ENCODE results near the gene GPER1.
"Not testable (repeated sequence)": the region's sequence is repeated elsewhere in the genome, so short reads cannot be mapped to it uniquely, and the experiment has no call there.

Gene GPER1

DNA sequence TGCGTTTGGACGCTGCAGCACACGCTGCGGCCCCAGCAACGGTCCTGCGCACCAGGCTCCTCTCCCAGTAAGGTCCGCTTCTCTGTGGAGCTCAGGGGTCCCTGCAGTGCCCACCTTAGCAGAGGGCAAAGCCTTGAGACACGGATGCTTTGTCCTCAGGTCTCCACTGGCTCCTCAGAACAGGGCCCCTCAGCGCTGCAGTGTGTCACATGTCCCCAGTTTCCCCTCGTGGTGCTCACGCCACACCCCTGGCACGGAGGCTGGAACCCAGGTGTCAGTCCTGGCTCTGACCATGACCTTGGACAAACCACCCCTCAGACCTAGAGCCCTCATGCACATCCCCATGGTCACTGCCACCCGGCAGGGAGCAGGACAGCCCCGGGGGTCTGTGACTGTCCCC lies 19.9 kb upstream of the GPER1 start:
- DNase-seq (ENCODE audit: low read depth in 2 of 2): no peak

GRCh38 chr7:1068619-1069018 lies 19.3 kb upstream of the GPER1 start:
- no peak for DNase-seq (ENCODE audit: low read depth in 2 of 2)

GRCh38 chr7:1070544-1071011 lies 17.3 kb upstream of the GPER1 start:
- no peak for DNase-seq (ENCODE audit: low read depth in 2 of 2)

DNA sequence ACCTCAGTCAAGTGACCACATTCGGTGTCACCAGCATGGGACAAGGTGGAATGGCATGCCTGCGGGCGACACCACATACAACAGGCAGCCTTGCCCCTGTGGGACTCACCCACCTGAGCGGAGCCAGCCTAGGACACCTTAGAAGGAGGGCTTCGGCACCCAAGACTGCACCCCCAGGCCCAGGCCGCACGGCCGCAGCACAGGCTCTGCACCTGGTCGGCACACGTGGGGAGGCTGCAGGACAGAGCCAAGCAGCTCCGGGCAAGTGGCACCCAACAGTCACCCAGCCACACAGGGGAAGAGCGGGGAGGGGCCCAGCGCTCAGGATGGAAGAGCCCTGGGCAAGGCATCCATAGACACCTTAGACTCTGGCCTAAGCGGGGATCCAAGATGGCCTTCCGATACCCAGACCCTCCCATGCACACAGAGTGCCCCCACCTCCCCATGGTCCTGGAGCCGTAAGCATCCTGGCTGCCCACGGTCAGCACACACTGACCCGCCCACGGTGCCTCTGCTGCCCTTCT lies 16.1 kb upstream of the GPER1 start:
- no peak for DNase-seq (ENCODE audit: low read depth in 2 of 2)

DNA sequence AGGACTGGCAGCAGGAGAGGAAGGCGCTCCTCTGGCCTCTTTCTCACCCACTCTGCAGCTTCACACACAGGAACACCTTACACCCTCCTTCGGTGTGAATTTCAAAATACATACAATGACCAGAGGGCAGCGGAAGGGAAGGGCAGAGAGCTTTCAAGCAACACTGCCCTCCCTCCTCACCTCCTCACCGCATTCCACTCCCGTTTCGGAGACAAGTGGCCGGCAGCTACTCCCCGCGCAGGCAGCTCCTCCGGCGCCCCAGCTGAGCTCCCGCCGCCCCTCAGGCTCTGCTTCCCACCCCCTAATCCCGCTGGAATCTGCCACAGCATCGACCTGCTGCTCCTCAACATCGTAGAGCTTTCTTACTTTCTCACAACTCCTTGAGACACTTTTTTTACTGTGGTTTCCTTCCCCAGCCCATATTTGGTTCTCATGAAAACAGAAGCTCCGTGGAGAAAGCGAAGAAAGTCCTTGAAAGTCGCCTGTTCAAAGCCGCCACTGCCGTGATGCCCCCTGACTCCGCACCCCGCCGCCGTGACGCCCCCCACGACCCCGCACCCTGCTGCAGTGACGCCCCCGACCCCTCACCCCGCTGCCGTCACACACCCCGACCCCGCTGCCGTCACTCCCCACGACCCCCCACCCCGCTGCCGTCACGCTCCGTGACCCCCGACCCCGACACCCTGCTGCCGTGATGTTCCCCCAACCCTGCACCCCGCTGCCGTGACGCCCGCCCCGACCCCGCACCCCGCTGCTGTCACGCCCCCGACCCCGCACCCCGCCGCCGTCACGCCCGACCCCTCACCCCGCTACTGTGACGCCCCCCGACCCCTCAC lies 14.6 kb upstream of the GPER1 start:
- DNase-seq (ENCODE audit: low read depth in 2 of 2): no peak

DNA sequence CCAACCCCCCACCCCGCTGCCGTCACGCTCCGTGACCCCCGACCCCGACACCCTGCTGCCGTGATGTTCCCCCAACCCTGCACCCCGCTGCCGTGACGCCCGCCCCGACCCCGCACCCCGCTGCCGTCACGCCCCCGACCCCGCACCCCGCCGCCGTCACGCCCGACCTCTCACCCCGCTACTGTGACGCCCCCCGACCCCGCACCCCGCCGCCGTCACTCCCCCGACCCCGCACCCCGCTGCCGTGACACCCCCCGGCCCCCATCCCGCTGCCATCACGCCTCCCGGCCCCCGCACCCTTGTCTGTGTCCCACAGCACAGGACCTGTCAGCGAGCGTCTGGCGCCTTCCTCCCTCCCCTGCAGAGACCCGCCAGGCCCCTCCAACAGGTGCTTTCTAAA lies 13.9 kb upstream of the GPER1 start:
- not testable (repeated sequence) for DNase-seq (ENCODE audit: low read depth in 2 of 2)

GRCh38 chr7:1074593-1075431 lies 13.1 kb upstream of the GPER1 start:
- no peak for DNase-seq (ENCODE audit: low read depth in 2 of 2)

- DNase-seq (ENCODE audit: low read depth in 2 of 2): no peak
Observed at GRCh38 chr7:1076184-1077072, 11.5 kb upstream of the GPER1 start.

GRCh38 chr7:1078519-1078918 lies 9.4 kb upstream of the GPER1 start:
- DNase-seq (ENCODE audit: low read depth in 2 of 2): no peak

GRCh38 chr7:1078985-1079384 lies 8.9 kb upstream of the GPER1 start:
- no peak for DNase-seq (ENCODE audit: low read depth in 2 of 2)

DNA sequence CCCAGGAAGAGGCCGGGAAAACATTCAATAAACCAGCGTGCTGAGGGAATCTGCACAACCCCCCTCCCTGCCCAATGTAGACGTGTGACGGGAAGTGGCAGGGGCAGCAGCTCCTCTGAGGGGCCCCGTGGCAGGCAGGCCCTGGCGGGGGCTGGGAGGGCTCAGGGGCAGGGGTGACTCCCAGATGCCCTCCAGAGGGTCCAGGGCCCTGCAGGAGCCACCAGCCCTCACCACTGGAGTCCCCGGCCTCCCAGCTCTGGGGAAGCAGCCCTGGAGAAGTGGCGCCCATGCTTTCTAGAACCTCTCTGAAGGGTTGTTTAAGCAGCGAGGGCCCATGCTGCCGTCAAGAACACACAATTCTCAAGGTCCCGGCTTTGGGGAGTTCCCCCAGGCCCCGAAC lies 8.4 kb upstream of the GPER1 start:
- DNase-seq (ENCODE audit: low read depth in 2 of 2): no peak

- no peak for DNase-seq (ENCODE audit: low read depth in 2 of 2)
Observed at GRCh38 chr7:1080252-1080920, 7.5 kb upstream of the GPER1 start.

DNA sequence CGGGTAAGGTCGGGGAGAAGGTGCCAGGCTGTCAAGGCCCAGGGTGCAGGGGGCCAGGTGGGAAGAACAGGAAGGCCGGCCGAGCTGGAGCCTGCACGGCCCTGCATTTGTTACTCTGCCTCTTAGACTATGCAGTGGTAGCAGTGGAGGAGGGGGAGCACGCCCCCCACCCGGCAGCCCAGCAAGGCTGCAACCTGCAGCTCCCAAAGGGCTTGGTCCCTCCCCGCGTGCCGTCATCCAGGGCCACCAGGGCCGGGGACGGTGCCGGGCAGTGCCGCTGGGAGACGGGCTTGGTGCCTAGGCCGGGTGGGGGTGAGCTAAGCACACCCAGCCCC lies 7.0 kb upstream of the GPER1 start:
- DNase-seq (ENCODE audit: low read depth in 2 of 2): no peak

- no peak for DNase-seq (ENCODE audit: low read depth in 2 of 2)
Observed at GRCh38 chr7:1081336-1081735, 6.6 kb upstream of the GPER1 start.

- DNase-seq (ENCODE audit: low read depth in 2 of 2): no peak
Observed at GRCh38 chr7:1081931-1082401, 5.9 kb upstream of the GPER1 start.

GRCh38 chr7:1083729-1084657 lies 3.9 kb upstream of the GPER1 start:
- DNase-seq (ENCODE audit: low read depth in 2 of 2): no peak

DNA sequence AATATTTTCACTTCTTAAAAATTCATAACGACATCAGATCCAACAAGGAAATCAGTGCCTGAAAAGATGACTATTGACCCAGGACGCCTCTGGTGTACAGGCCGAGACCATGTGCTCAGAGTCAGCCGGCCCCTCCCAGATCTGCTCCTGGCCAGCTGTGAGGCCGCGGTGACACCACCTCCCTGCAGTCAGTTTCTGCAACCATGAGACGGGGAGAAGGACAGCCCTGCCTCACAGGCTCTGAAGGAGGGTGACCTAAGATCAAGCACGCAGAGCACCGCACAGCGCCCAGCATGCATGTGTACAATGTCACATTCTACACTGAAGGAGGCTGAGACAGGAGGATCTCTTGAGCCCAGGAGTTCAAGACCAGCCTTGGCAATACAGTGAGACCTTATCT lies 2.6 kb upstream of the GPER1 start:
- DNase-seq (ENCODE audit: low read depth in 2 of 2): no peak

DNA sequence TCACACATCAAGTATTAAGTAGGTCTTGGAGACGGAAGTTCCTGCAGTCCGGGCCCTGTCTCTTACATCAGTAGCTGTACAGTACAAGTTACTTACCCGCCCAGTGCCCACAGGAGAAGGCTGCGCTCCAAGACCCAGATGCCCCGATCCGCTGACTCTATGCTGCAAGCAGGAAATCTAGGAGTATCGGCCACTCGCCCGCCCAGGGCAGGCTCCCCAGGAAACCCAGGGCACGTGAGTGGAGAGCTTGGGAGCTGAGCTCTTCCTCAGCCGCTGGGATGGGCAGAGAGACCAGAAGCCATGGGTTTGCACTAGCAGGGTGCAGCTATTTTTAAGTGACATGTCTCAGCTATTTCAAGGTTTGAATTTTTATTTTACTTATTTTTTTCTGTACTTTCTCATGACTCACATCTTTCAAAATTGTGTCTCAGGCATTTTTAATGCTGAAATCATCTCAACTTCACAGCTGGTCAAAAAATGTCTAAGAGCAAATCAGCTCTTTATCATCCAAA lies 1.9 kb upstream of the GPER1 start:
- DNase-seq (ENCODE audit: low read depth in 2 of 2): no peak

DNA sequence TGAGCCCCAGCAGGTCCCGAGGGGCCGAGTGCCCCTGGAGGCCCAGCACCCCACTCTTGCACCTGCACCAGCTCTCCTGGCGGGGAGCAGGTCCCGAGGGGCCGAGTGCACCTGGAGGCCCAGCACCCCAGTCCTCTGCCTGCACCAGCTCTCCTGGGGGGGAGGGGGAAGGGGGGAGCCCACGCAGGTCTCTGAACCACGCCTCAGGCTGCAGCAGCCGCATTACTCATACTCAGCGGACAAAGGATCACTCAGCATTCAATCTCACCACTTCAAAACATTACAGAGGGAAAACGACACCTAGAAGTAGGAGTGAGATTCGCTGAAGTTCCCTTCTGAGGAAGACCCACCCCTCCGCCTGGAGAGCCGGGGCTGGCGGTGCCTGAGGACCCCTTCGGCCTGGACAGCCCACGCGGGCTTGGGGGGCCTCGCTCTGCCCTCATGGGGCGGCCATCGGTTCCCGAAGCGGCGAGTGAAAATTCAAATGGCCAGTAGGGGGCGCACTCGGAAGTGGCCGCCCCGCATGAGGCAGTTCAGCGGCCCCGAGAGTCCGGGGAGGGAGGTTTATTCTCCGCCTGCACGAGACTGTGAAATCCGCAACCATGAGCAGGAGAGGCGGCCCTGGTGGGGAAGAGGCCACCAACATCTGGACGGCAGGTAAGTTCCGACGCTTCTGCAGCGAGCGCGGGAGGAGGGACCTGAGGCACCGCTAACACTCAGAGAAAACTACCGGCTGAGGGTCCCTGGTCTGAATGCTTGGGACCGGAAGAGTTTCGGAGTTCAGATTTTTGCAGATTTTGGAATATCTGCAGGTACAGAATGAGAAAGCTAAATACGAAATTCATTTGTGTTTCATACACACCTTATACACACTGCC lies 1.1 kb upstream of the GPER1 start:
- peak; percentile 56 to 61 for DNase-seq (ENCODE audit: low read depth in 2 of 2)
